ELR (cell line): ENCODE data around the gene CACNA1D.
A peak's percentile ranks its signal among the peaks of the same experiment; 100 is the strongest.
"Not testable (repeated sequence)": the region's sequence is repeated elsewhere in the genome, so short reads cannot be mapped to it uniquely, and the experiment has no call there.

Source experiments
- DNase-seq: peaks from one replicate; pipeline ENCODE4 v3.0.0-alpha.2; 2015; ENCODE audit warnings: low read depth

Gene CACNA1D

DNA sequence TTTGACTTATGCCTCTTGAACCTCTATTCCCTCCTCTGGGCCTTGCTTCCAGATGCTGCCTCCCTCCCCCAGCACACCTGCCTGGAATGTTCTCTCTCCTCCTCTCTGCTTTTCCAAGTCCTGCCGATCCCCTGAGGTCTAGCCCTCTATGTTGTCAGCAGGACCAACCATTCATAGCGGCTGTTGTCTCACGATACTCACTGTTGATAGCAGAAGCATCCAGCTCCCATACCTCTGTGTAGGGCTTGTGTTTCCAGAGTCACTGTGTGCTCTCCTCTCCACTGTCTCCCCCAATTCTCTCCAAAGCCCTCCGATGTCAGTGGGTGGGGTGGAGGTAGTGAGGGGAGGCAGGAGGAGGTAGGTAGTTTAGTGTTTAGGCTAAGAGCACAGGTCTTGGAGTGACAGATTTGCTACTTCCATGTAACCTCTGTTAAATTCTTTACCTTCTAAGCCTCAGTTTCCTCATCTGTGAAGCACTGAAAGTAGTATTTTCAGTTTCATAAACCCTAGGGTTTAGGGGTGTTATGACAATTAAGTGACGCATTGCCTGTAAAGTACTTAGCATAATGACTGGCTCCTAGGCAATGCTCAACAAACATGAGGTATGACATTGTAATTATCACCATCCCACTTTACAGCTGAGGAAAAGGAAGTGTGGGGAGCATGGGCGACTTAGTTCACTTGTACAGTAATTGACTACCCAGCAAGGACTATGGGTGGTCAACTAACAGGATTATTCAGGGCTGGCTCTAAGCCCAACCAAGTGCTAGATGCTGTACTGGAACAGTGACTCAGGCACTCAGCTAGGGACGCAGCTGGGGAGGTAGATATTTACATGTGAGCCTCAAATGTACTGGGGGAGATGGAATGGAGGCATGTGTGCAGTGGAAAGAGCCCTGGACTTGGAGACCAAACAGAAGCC, 122.8 kb downstream of the CACNA1D start:
- DNase-seq = peak; percentile 0

DNA sequence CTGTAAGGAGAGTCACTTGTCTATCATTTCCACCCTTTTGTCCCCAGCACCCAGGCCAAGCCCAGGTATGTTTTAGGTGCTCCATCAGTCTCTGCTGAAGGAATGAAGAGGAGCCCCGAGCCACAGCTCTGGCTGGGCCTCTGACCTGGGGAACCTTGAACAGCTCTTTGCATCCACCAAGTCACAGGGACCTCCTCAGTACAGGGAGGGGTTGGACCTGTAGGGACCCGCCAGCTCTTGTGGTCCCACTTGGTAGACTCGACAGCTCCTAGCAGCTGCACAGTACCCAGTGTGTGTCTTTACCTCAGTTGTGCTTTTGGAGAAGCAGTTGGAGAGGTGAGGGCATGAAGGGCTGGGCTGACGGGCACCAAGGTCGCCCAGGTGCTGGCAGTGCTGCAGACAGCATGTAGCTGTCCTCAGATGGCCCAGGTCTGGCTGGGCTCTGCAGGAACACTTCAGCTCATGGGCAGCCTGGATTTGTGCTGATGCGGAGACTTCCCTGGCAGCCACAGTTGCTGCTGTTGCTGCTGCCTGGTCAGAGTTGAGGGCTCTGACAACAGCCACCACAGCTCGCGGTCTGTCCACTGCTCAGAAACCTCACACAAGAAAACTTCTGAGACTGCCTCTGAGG, 123.6 kb downstream of the CACNA1D start:
- no peak for DNase-seq

DNA sequence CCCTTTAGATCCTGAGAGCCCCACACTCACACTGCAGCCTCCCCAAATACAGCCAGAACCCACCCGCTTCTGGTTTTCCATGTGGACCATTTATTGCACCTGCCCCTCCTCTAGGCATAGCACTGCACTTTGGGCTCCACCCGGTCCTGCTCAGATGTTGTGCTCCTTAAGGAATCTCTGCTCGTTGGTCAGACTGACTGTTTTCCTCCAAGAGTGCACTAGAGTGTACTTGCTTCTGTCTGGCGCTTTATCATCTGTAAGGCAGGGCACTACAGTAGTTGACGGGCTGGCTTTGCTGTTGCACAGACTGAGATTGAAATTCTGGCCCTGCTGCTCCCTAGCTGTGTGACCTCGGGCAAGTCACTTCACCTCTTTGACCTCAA, 124.1 kb downstream of the CACNA1D start:
- DNase-seq = no peak

DNA sequence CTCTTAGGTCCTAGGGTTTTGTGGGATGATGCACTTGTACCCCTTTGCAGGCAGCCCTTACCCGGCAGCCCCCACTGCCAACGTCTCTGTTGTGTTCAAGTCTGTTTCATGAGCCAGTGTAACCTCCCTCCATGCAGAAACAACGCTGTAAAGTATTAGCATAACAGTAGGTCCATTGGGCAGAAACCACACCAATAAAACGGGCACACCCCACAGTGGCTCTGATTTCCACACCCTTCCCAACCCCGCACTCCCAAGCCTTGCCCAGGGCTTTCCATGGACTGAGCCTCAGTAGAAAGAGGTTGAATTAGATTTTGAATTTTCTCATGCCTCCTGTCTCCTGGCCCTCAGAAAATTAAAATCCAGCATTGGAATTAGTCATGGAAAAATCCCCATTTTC, 124.5 kb downstream of the CACNA1D start:
- no peak for DNase-seq

DNA sequence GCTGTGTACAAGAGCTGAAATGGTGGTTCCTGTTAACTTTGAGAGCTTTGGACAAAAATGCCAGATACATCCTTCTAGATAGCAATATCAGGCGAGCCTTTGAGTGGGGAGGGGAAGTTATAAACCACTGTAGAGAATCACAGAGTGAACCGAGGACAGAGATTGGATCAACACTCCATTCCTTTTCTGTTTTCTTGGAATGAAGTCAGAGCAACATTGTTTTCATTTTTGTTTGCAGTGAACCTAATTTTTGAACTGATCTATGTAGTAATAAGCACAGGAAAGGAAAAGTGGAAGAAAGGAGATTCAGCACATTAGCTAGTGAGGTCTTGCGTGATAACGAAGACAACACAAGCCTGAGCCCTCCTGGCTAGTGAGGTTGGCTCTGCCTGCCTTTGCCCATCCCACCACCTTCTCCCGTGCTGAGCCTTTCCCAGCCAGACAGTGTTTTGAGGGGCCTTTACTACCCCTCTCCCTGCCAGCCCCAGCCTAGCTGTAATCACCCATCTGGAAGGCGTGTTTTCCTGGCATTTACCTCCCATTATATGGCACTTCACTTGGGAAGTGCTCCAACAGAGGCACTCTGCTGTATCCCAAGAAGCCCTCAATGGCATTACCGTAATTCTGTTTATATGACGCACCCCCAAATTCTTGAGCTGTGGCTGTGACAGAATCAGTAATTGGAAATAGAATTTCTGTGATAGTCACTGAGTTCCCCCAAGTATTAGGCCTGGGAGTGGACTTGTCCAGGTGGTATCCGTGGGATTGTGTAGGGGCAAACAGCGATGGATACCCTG, 129.8 kb downstream of the CACNA1D start:
- no peak for DNase-seq

DNA sequence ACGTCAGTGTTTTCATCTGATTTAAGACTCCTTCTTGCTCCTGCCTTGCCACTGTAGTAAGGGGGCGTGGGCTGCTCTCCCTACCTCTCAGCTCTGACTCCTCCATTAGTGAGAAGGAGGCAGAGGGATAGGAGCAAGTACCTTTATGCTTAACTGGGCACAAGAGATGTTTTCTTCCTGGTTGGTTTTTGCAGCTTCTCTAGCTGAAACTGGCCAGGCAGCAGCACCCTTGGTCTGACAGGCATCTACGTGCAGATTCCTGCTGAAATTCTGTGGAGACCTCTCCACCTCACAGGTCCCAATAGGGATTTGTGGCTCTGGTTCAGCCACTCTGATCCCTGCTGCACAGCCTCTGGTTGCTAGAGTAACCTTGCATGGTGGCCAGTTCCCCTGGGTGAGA, 132.5 kb downstream of the CACNA1D start:
- DNase-seq = no peak

DNA sequence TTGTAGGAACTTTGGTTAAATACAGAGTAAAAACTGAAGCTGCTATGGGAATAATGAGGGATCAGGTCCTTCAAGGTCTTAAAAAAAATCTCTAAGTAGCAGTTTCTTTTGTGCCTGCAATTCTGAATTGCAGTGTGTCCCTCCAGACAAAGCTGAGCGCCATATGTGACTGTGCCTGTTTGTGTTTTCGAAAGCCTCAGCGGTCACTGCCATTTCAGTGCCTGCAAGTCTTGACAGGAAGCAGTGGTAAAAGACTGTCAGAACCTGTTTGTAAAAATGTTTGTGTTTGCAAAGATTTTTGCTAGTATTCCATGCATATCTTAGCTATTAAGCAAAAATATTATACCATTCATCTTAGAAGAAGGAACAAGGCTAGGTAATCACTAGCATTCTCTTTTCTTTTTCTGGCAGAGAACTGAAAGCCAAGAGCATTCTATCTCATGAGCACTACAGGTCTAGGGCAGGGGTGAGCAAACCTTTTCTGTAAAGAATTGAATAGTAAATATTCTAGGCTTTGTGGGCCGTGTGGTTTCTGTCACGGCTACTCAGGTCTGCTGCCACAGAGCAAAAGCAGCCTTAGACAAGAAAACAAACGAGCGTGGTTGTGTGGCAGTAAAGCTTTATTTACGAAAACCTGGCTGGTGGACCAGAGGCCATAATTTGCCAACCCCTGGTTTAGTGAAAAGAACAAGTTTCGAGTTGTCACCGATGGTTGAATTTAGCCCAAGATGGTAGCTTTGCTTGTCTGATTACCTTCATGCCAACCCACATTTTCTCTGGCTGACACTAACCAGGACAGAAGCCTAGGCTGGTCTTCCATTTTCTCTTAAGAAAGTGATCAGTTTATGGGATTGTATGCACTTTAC, 134.4 kb downstream of the CACNA1D start:
- DNase-seq = no peak

DNA sequence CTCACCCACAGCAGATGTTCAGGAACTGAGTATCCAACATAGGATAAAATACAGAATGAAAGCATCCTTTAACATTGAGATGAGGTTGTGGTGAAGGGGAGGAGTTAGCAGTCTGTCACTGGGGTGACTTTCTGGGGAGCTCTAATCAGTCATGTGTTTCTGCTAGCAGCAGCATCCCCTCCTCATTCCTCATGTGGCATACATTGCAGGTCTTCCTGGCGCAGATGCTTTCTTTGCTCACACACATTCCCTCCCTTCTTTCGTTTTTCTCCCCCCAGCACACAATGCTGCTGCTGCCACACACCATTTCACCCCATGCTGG, 135.0 kb downstream of the CACNA1D start:
- no peak for DNase-seq

DNA sequence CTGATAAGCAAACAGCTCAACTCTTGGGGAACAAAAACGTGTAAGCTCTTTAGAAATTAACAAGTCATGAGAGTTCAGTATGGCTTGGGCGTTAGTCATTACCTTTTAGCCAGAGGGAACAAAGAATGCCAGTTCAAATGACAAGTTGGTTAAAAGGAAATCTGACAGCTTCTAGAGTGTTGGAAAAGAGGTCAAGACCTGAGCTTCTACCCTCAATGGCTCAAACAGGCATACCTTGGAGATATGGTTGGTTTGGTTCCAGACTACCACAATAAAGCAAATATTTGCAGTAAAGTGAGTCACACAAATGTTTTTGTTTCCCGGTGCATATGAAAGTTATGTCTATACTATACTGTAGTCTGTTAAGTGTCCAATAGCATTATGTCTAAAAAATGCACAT, 136.1 kb downstream of the CACNA1D start:
- DNase-seq = no peak

DNA sequence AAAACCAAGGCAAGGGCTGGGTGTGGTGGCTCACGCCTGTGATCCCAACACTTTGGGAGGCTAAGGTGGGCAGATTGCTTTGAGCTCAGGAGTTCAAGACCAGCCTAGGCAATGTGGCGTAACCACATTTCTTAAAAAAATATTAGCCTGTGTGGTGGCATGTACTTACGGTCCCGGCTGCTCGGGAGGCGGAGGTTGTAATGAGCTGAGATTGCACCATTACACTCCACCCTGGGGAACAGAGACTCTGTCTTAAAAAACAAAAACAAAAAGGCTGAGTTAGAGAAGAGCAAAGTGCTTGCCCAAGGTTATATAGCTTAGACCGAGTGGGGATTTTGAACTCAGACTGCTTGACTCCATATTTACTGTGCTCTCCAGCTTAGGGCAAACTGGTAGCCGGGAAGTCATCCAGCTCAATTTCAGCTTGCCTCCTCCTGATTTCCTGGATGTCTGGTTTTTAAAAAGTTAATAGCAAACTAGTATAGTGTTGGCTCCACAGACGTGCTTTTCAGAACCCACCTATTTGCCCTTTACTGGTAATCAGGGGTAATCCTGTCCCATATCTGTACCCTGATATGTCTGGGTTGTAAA, 138.9 kb downstream of the CACNA1D start:
- no peak for DNase-seq

DNA sequence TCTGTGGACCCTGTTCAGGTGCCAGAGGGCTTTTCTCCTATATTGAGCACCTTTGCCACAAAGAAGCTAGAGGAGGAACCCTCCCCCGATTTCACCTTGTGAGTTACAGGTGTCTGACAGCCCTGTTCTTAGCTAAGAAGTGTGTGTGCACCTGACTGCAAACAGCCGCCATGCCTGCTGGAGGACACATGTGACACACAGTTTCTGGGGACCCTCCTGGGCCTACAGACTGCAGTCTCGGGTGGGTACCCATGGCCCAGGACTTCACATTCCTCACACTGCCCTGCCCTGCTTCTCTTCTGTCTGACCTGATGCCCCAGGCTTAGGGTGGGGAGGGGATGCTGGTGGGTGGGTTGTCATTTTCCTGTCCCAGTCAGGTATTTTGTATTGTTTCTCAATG, 140.6 kb downstream of the CACNA1D start:
- no peak for DNase-seq

DNA sequence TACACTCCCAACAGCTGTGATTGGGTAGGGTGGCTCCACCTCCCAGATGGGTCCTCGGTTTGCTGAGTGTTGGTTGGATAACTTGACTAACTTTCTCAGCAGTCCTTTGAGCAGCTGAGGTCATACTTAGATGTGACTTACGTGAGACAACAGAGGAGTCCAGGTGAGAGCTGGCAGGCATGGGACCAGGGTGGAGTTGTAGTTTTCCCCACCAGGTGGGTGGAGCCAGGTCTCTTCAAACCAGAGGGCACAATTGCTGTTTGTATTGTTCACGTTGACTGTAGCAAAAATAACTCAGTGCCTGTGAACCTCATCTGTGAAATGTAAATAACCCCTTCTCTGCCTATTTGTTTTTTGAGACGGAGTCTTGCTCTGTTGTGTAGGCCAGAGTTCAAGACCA, 144.4 kb downstream of the CACNA1D start:
- not testable (repeated sequence) for DNase-seq

DNA sequence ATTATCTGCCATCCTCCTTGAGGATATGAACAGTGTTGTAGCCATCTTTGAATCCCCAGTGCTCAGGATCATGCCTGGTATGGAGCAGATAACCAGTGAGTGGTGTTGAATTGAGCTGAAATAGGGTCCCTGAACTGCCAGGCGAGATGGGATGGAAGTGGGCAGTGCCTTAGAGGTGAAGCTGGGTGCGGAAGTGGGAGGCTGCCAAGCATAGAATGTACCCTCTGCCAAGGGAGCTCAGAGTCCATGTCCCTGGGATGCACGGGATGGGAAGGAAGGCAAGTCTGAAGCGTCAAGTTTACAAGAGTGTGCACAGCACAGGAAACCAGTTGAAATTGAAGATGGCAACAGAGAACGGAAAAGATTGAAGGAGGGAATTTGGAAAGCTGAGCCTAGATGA, 147.0 kb downstream of the CACNA1D start:
- DNase-seq = no peak

DNA sequence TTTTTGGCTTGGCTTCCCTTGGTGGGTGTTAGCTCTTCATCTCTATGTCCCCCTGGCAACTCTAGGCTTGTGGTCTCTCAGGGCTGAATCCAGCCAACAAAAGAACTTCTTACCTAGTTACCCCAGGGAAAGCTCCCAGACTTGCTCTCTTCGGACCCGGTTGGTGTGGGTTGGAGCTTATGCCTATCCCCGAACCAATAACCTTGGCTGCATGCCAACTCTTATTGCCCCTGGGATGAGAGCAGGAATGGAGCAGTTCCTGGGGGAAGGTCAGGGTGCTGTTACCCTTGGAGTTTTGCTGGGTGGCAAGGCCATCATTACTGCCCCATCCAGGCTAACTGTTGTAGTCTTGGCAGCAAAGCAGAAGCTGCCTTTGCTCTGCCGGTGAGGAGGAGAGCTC, 147.8 kb downstream of the CACNA1D start:
- DNase-seq = no peak

DNA sequence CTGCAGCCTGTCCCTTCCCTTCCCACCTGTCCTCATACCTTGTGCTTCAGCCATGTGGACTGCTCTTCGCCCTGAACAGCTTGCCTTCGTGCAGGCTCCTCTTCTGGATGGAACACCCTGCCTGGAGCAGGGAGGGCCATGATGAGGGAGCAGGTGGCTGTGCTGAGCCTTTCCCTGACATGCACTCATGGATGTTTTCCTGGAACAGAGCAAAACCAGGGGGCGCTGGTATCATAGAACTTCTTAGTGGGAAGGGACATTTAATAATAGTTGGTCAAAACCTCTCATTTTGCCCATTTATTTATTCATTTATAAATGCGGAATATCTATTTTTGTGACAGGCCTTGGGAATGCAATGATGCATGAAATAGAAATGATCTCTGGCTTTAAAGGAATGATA, 149.3 kb downstream of the CACNA1D start:
- DNase-seq = peak; percentile 5

DNA sequence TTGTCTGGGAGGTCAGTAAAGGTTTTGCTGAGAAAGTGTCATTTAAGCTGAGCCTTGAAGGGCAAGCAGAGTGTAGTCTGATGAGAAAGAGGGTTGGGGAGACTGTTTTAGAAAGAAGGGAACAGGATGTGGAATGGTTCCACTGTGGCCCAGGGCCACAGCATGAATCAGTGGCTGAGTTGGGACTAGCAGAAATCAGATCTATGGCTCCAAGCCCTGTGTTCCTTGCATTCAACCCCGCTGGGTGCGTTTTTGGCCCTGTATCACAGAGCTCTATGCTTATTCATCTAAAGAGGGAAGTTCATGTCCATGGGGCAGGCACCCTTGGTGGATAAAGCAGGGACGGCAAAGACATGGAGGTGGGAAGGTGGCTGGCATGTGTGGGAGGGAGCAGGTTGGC, 151.3 kb downstream of the CACNA1D start:
- DNase-seq = no peak

DNA sequence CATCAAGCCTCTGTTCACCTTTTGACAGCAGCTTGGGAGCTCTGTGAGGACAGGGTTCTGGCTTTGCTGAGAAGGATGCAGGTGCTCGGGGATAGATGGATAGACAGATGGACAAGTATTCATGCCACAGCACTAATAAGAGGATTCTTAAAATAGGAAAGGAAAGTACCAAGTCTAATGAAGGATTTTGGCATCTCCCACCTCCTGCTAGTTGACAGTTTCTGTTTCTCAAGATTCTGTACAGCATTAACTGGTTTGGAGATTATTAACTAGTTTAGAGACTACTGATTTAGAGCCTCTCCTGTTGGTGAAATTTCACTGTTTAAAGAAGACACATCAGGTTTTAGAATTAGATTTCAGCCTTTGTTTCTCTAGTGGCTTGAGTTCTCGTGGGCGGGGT, 152.3 kb downstream of the CACNA1D start:
- no peak for DNase-seq

DNA sequence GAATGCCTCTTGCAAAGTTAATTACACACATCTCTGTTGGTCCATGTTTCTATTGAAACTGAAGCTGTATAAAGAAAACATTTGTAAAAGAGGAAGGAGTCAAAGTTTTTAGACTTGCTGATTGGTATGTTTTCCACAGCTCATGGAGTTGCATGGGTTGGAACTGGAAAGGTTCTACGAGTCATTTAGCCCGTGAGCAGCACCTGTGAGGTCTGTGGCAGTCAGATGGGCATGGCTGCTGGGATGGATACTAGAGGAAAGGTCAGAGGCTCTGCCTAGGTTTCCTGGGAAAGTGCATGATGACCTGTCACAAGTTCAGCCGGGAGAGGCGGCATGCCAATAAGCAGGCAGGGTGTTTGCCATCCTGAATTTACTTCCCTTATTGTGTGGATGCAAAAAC, 155.4 kb downstream of the CACNA1D start:
- DNase-seq = no peak

DNA sequence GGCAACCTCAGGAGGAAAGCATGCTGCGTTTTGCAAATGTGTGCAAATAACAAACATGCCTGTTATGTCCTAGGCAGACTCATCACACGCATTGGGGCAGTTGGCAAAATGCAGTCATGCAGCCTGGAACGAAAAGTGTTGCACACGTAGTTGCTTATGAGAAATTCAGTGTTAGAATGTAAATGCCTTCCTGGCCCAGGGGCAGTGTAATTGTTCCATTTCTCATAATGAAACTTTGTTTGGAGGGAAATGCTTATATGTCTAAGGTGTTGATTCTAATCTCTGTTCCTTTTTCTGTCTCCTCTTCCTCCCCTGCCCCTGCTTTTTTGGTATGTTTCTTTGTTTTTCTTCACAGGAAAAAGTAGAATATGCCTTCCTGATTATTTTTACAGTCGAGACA, 156.0 kb downstream of the CACNA1D start:
- DNase-seq = no peak

DNA sequence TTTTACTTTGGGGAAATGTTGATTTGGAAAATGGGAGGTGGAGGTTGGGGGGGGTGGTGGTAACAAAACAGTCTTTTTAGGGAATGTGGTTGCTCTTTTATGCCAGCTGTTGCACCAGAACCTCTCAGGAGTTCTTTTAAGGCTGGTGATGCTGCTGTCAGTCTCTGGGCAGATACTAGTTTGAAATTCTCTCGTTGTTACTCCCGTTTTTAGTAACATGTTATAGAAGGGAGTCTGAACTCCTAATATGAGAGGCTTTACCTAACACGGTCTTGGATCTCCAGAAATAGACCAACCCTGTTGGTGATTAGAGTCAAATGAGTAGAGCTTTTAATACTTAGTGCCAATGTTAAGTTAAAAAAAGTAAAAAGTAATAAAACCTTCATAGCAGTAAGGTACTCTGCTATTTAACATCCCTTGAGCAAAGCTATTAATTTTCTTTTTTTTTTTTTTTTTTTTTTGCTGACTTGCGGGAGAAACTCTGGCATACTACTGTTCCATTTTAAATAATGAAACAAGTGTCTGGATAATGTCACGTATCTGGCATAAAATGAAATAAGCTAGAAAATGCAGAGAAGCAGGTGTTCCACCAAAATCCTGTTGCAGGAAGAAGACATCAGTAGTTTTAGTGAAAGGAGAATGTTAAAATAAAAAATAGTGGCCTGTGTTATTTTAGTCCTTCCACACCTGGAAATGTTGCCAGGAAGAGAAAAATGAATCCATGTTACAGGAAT, 156.7 kb downstream of the CACNA1D start:
- no peak for DNase-seq

DNA sequence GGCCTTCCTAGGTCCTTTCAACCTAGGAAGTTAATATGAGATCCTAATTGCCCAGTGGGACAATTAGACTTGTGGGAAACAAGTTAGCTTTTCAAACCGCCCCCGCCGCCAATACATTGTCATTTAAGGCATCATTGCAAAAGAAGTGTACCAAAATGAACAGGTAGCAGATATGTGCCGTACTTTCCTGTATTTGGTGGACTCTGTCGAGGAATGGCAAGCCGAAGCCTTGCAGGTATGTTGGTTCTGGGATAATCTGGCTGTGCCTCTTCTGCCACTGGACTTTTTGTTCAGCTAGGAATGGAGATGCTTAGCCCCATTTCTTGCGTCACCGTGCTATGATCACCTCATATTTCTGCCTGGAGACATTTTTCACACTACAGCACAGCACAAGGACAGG, 157.5 kb downstream of the CACNA1D start:
- DNase-seq = no peak
